Uterus (tissue), 4 donors: ENCODE data around the gene FAM43A. TPM values are rescaled to one million over a fixed set of nuclear protein-coding genes. Genes with fewer than 3 reads are reported as not detected.

Experiments used
- DNase-seq, 2 donors: peaks; one replicate each; pipeline ENCODE4 v3.0.0-alpha.2; 2019 to 2020
- H3K27ac ChIP-seq, 2 donors: fragments of 200-600 bp; sonication (generic); 1 replicate in 1 of 2; 2 replicates in 1 of 2; pipeline ENCODE4 v1.5.1; 2016 to 2018
- H3K27me3 ChIP-seq, 2 donors: fragments of 200-600 bp; sonication (generic); one replicate each; pipeline ENCODE4 v1.5.1; 2018 to 2019; ENCODE audit warnings: control low read depth in 1 of 2
- H3K36me3 ChIP-seq, 2 donors: fragments of 200-600 bp; sonication (generic); one replicate each; pipeline ENCODE4 v1.5.1; 2019; ENCODE audit warnings: control low read depth in 1 of 2
- H3K4me1 ChIP-seq, 2 donors: fragments of 200-600 bp; sonication (generic); one replicate each; pipeline ENCODE4 v1.5.1; 2018 to 2019; ENCODE audit warnings: control low read depth in 1 of 2
- H3K4me3 ChIP-seq, 2 donors: fragments of 200-600 bp; sonication (generic); 1 replicate in 1 of 2; 2 replicates in 1 of 2; pipeline ENCODE4 v1.5.1; 2018 to 2019; ENCODE audit warnings: mild to moderate bottlenecking in 1 of 2
- H3K9me3 ChIP-seq, 2 donors: fragments of 200-600 bp; sonication (generic); one replicate each; pipeline ENCODE4 v1.5.1; 2019; ENCODE audit warnings: control low read depth in 1 of 2
- POLR2A ChIP-seq, 2 donors: fragments of 450-650 bp; IDR thresholded peaks; one replicate each; pipeline ENCODE4 v1.6.1; 2016; ENCODE audit warnings: antibody characterized with exemption in 2 of 2, mild to moderate bottlenecking in 1 of 2, moderate library complexity in 1 of 2
- intact Hi-C: fragments of 100-400 bp; cut with DNase I; formaldehyde crosslinking; loops from one replicate; pipeline ENCODE4 v1.15.1; 2023; ENCODE audit warnings: low total_unique reads
- total RNA-seq, 4 donors: library from RNA; depleted of rRNA in 3 of 4; stranded (reverse); fragments of >200 nt in 3 of 4; gene quantifications; one replicate each; pipeline versions ENCODE4 v1.1.0 to v1.2.4, GENCODE V29; 2014 to 2023
- TF ChIP-seq, protein P1 (sequence below), 4 experiments: fragments of 200-600 bp in 2 of 4; fragments of 450-650 bp in 2 of 4; sonication (generic) in 2 of 4; IDR thresholded peaks; one replicate each; pipeline ENCODE4 v1.5.1; 2016 to 2019; ENCODE audit warnings: antibody characterized with exemption in 4 of 4, mild to moderate bottlenecking in 2 of 4, moderate library complexity in 1 of 4
- donor health status: DM: yes; HTN: yes; CAD: no.

The FAM43A gene
- total RNA-seq, 4 donors from 2014 or later: 12.9 to 25.2 (median 19.3) TPM

DNA sequence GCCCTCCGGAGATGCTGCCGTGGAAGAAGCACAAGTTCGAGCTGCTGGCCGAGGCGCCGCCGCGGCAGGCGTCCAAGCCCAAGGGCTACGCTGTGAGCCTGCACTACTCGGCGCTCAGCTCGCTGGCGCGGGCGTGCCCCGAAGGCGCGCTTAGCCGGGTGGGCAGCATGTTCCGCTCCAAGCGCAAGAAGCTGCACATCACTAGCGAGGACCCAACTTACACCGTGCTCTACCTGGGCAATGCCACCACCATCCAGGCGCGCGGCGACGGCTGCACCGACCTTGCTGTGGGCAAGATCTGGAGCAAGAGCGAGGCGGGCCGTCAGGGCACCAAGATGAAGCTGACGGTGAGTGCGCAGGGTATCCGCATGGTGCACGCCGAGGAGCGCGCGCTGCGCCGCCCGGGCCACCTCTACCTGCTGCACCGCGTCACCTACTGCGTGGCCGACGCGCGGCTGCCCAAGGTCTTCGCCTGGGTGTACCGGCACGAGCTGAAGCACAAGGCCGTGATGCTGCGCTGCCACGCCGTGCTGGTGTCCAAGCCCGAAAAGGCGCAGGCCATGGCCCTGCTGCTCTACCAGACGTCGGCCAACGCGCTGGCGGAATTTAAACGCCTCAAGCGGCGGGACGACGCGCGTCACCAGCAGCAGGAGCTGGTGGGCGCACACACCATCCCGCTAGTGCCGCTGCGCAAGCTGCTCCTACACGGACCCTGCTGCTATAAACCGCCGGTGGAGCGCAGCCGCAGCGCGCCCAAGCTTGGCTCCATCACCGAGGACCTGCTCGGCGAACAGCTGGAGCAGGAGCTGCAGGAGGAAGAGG is 1.3 kb downstream of the FAM43A start:
- intact Hi-C loops: no loop called here
- peak; percentile 38 to 61 for DNase-seq
- no peaks in the 10 kb centered on the region for H3K9me3 ChIP-seq
- TF ChIP-seq, protein P1, sequence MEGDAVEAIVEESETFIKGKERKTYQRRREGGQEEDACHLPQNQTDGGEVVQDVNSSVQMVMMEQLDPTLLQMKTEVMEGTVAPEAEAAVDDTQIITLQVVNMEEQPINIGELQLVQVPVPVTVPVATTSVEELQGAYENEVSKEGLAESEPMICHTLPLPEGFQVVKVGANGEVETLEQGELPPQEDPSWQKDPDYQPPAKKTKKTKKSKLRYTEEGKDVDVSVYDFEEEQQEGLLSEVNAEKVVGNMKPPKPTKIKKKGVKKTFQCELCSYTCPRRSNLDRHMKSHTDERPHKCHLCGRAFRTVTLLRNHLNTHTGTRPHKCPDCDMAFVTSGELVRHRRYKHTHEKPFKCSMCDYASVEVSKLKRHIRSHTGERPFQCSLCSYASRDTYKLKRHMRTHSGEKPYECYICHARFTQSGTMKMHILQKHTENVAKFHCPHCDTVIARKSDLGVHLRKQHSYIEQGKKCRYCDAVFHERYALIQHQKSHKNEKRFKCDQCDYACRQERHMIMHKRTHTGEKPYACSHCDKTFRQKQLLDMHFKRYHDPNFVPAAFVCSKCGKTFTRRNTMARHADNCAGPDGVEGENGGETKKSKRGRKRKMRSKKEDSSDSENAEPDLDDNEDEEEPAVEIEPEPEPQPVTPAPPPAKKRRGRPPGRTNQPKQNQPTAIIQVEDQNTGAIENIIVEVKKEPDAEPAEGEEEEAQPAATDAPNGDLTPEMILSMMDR (IDR thresholded peaks at IDR 0.05): no peak
- no peak for TF ChIP-seq POLR2A (IDR thresholded peaks at IDR 0.05)
- peak overlapping the region; percentile 78 to 85 for H3K27ac ChIP-seq
- no peaks in the 10 kb centered on the region for H3K36me3 ChIP-seq
- no peaks in the 10 kb centered on the region for H3K27me3 ChIP-seq
- H3K4me1 ChIP-seq: peaks cover 0 to 5% of the 10 kb centered on the region in 2 donors
- peak overlapping the region; percentile 50 to 57 for H3K4me3 ChIP-seq

DNA sequence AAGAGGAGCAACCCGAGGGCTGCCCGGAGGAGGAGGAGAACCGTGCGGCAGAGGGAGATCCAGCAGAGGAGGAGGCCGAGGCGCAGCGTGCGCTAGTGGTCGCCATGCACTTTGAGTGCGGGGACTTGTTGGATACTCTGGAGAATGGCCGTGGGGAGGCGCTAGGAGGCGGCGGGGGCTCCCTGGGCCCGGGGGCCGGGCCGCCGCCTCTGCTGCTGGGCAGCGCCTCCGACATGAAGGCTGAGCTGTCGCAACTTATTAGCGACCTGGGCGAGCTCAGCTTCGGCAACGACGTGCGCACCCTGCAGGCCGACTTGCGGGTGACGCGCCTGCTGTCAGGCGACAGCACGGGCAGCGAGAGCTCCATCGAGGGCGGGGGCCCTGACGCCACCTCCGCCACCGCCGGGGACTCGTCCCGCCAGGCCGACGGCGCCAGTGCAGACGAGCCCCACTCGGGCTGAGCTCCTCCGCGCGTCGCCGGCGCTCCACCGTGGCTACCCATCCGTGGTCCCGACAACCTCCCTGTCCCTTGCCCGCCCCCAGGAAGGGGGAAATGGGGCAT is 2.0 kb downstream of the FAM43A start:
- Histone ChIP-seq H3K4me3 (peak overlapping the region; percentile 50 to 57), H3K9me3 (no peaks in the 10 kb centered on the region), H3K4me1 (peaks cover 0 to 4% of the 10 kb centered on the region in 2 donors), H3K36me3 (no peaks in the 10 kb centered on the region), H3K27me3 (no peaks in the 10 kb centered on the region), H3K27ac (peak overlapping the region; percentile 78 to 85)
- DNase-seq: peak; percentile 54 to 67
- intact Hi-C loops: no loop called here
- TF ChIP-seq, protein P1 (IDR thresholded peaks at IDR 0.05): peak; percentile 18 to 47 (median 30)
- no peak for TF ChIP-seq POLR2A (IDR thresholded peaks at IDR 0.05)

DNA sequence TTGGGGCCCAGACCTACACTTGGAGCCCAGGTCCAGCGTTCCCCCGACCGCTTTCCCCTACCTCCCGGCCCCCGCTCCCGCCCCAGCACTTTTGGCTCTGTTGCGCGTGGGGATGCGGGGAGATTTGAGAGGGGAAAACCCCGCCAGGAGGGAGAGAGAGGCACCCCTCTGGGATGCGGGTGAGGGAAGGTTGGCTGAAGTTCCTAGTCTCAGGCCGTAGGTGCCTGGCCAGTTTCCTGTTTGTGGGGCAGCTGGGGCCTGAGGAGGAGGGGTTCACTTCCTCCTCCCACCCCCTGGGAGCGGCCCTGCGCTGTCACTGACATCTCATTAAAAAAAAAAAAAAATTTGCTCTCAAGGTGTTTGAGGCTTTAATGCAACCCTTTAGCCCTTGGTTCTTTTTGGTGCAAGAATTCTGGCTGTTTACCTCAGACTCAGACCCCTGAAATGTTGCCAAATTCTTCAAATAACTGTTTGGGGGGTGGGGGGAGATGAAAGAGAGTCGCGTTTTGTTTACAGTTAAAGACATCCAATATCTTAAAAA is 2.6 kb downstream of the FAM43A start:
- Histone ChIP-seq H3K27ac (peak overlapping the region; percentile 78 to 85), H3K4me3 (peak overlapping the region; percentile 50 to 57), H3K4me1 (no peaks in the 10 kb centered on the region), H3K9me3 (no peaks in the 10 kb centered on the region), H3K27me3 (no peaks in the 10 kb centered on the region), H3K36me3 (no peaks in the 10 kb centered on the region)
- intact Hi-C loops: no loop called here
- peak in 1 of 2 donors; percentile 39 for DNase-seq
- TF ChIP-seq, protein P1 (IDR thresholded peaks at IDR 0.05): no peak
- TF ChIP-seq POLR2A (IDR thresholded peaks at IDR 0.05): no peak

DNA sequence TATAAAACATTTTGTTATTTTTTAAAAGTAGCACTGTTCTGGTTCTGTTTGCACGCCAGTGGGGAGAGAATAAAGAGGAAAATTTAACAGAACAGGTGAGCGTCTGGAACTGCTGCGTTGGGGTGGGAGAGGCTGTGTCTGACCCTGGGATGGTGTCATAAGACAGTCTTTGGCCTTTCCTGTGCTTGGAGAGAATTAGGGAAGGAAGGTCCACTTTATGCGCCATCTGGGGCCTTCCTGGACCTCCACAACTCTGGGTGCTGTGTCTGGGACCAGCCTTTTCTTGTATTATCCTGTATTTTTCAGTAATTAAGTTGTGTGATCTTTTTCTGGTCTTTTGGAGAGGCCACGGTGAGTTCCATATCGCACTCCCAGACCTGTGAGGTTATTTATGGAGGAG is 3.3 kb downstream of the FAM43A start:
- no peak for DNase-seq
- Histone ChIP-seq H3K27me3 (no peaks in the 10 kb centered on the region), H3K27ac (peak overlapping the region; percentile 78 to 85), H3K4me3 (no peak overlapping the region), H3K4me1 (no peaks in the 10 kb centered on the region), H3K36me3 (no peaks in the 10 kb centered on the region), H3K9me3 (no peaks in the 10 kb centered on the region)
- intact Hi-C loops: no loop called here
- TF ChIP-seq, protein P1 (IDR thresholded peaks at IDR 0.05): no peak
- no peak for TF ChIP-seq POLR2A (IDR thresholded peaks at IDR 0.05)

DNA sequence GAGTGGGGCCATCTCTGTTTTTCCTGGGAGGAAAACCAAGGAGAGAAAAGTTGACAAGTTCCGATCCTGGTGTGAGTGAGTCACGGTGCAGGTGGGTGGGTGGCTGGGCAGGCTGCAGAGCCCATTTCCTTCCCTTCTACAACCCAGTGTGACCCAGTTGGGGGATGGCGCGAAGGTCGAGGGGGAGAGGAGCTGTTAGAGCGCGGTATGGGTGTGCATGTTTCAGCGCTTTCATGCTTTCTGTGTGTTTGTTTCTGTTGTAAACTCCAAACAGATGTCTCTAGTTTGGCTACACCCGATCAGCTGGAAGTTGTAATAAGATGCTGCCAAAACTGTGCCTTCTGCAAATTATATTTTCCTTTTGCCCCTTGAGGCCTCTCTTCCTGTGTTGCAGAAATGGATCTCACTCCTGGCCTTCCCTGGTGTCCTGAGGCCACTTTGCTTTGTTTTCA is 3.8 kb downstream of the FAM43A start:
- no peaks in the 10 kb centered on the region for H3K27me3 ChIP-seq
- H3K36me3 ChIP-seq: no peaks in the 10 kb centered on the region
- no peaks in the 10 kb centered on the region for H3K4me1 ChIP-seq
- H3K9me3 ChIP-seq: no peaks in the 10 kb centered on the region
- peak; percentile 35 to 50 for DNase-seq
- TF ChIP-seq, protein P1 (IDR thresholded peaks at IDR 0.05): no peak
- peak overlapping the region; percentile 78 to 85 for H3K27ac ChIP-seq
- intact Hi-C loops: no loop called here
- H3K4me3 ChIP-seq: no peak overlapping the region
